Endodermal cell (in vitro differentiated cells): Measurements from ENCODE around the gene RERGL. TPM values are rescaled to one million over a fixed set of nuclear protein-coding genes. Genes with fewer than 3 reads are reported as not detected.

Source experiments
- DNase-seq: peaks from one replicate; pipeline ENCODE4 v3.0.0-alpha.2; 2017
- H3K27ac ChIP-seq: 2 replicates; pipeline ENCODE4 v1.5.1; 2013; ENCODE audit warnings: mild to moderate bottlenecking, low read depth, low read length, moderate library complexity
- H3K27me3 ChIP-seq: 2 replicates; pipeline ENCODE4 v1.6.1; 2013; ENCODE audit warnings: mild to moderate bottlenecking, low read length, moderate library complexity; ENCODE audit not compliant: insufficient read depth, control insufficient read depth, poor library complexity, severe bottlenecking
- H3K36me3 ChIP-seq: 2 replicates; pipeline ENCODE4 v1.7.0; 2013; ENCODE audit warnings: mild to moderate bottlenecking, low read length, moderate library complexity; ENCODE audit not compliant: control insufficient read depth, insufficient read depth
- H3K4me1 ChIP-seq: one replicate; pipeline ENCODE4 v1.7.0; 2013; ENCODE audit warnings: low read length; ENCODE audit not compliant: control insufficient read depth, insufficient read depth
- H3K4me3 ChIP-seq: 2 replicates; pipeline ENCODE4 v1.5.1; 2013; ENCODE audit warnings: mild to moderate bottlenecking, low read length, moderate library complexity
- H3K9ac ChIP-seq: 2 replicates; pipeline ENCODE4 v1.6.1; 2013; ENCODE audit warnings: mild to moderate bottlenecking, low read length, moderate library complexity; ENCODE audit not compliant: poor library complexity, severe bottlenecking; ENCODE audit errors: extremely low read depth
- H3K9me3 ChIP-seq: 2 replicates; pipeline ENCODE4 v1.6.1; 2013; ENCODE audit warnings: mild to moderate bottlenecking, low read length, moderate library complexity; ENCODE audit not compliant: control insufficient read depth
- H3K27ac Mint-ChIP-seq: 2 replicates; pipeline ENCODE4 v1.8.0; 2020; ENCODE audit warnings: mixed read lengths
- H3K27me3 Mint-ChIP-seq: 2 replicates; pipeline ENCODE4 v1.8.0; 2021; ENCODE audit warnings: mild to moderate bottlenecking, mixed read lengths; ENCODE audit not compliant: insufficient read depth
- H3K36me3 Mint-ChIP-seq: 2 replicates; pipeline ENCODE4 v1.8.0; 2020; ENCODE audit warnings: low read depth, mixed read lengths
- H3K4me1 Mint-ChIP-seq: 2 replicates; pipeline ENCODE4 v1.8.0; 2020; ENCODE audit warnings: mixed read lengths
- H3K4me3 Mint-ChIP-seq: 2 replicates; pipeline ENCODE4 v1.8.0; 2020; ENCODE audit warnings: mild to moderate bottlenecking, moderate library complexity, mixed read lengths
- H3K9me3 Mint-ChIP-seq: 2 replicates; pipeline ENCODE4 v1.8.0; 2020; ENCODE audit warnings: mild to moderate bottlenecking, mixed read lengths
- WGBS, 2 experiments: methylation state at CpG; one replicate each; pipeline versions ENCODE4 v1.1.5 to v1.1.7; 2013; ENCODE audit warnings: missing lambda C conversion rate in 2 of 2, mixed read lengths in 1 of 2; ENCODE audit not compliant: insufficient coverage in 1 of 2, insufficient read length in 1 of 2; 5-methylcytosine and 5-hydroxymethylcytosine counted together
- total RNA-seq, 2 donors: library from RNA; stranded (reverse); fragmentation: NEBNext Ultra II Directional in 1 of 2; extraction: Animal tissue kit (Norgen Biotek cat#: 25700) in 1 of 2; gene quantifications; 2 replicates in 1 of 2; 3 replicates in 1 of 2; pipeline ENCODE4 v1.2.1, GENCODE V29; 2021
- TF ChIP-seq, protein P1 (sequence below): fragments of 200-600 bp; sonication (generic); conservative IDR thresholded peaks from 2 replicates; pipeline ENCODE4 v1.5.0; 2021; ENCODE audit warnings: antibody characterized with exemption, mild to moderate bottlenecking

Gene RERGL
- total RNA-seq, 2 donors from 2014 or later = not detected

DNA sequence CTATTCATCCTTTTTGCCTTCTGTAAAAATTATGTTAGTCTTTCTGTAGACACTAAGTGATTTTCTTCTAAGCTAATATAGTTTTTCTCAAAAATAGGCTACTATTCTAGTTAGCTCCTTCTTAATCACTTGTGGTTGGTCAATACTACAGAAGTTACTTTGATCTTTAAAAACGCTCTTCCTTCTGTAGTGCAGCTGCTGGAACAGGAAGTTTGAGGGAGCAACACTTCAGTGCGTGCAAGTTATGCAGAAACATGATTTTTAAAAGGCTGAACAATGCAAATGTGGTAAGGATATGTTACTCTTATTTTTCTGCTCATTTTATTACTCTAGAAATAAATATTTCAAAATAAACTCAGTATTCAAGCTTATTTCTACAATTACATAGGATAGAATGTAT, 11.1 kb upstream of the RERGL start:
- no peak for DNase-seq
- H3K27ac ChIP-seq = no peak overlapping the region
- Mint-ChIP-seq H3K27ac (no peak overlapping the region), H3K4me1 (no peaks in the 10 kb centered on the region), H3K36me3 (peaks cover 3% of the 10 kb centered on the region), H3K4me3 (no peak overlapping the region), H3K27me3 (no peaks in the 10 kb centered on the region), H3K9me3 (peaks cover 31% of the 10 kb centered on the region)
- no peaks in the 10 kb centered on the region for H3K27me3 ChIP-seq
- no peaks in the 10 kb centered on the region for H3K4me1 ChIP-seq
- H3K9ac ChIP-seq = no peak overlapping the region
- no peak overlapping the region for H3K4me3 ChIP-seq
- H3K9me3 ChIP-seq = peaks cover 19% of the 10 kb centered on the region
- no peaks in the 10 kb centered on the region for H3K36me3 ChIP-seq
- TF ChIP-seq, protein P1, sequence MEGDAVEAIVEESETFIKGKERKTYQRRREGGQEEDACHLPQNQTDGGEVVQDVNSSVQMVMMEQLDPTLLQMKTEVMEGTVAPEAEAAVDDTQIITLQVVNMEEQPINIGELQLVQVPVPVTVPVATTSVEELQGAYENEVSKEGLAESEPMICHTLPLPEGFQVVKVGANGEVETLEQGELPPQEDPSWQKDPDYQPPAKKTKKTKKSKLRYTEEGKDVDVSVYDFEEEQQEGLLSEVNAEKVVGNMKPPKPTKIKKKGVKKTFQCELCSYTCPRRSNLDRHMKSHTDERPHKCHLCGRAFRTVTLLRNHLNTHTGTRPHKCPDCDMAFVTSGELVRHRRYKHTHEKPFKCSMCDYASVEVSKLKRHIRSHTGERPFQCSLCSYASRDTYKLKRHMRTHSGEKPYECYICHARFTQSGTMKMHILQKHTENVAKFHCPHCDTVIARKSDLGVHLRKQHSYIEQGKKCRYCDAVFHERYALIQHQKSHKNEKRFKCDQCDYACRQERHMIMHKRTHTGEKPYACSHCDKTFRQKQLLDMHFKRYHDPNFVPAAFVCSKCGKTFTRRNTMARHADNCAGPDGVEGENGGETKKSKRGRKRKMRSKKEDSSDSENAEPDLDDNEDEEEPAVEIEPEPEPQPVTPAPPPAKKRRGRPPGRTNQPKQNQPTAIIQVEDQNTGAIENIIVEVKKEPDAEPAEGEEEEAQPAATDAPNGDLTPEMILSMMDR = no peak
- WGBS, 2 experiments = 60 to 90% methylated on average over 1 to 2 of the region's 2 CpGs

DNA sequence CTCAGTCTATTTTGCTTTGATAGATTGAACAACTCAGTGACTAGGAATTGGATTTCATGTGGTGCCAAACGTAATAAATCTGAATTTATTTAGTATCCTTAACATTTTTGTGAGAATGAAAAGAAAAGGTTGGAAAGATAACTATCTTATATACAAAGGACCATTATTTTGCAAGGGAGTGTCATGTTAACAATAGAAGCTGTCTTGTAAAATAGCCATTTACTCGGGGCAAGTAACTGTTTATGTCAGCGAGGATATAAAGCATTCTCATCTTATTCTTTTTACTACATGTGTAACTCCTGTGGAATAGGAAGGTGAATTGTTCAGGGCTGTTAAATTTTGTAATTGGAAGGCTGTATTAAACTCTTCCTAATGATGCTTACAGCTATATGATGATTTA, 5.9 kb downstream of the RERGL start:
- H3K36me3 Mint-ChIP-seq = no peaks in the 10 kb centered on the region
- no peak overlapping the region for H3K4me3 ChIP-seq
- DNase-seq = no peak
- H3K27me3 ChIP-seq = no peaks in the 10 kb centered on the region
- no peaks in the 10 kb centered on the region for H3K27me3 Mint-ChIP-seq
- H3K4me1 Mint-ChIP-seq = no peaks in the 10 kb centered on the region
- no peak overlapping the region for H3K9ac ChIP-seq
- TF ChIP-seq, protein P1 = no peak
- no peaks in the 10 kb centered on the region for H3K9me3 ChIP-seq
- 100% methylated on average over 3 of the region's 3 CpGs; no CpG with 5 or more reads in 1 of the 2 experiments for WGBS, 2 experiments
- H3K27ac Mint-ChIP-seq = no peak overlapping the region
- peaks cover 2% of the 10 kb centered on the region for H3K9me3 Mint-ChIP-seq
- no peak overlapping the region for H3K4me3 Mint-ChIP-seq
- no peak overlapping the region for H3K27ac ChIP-seq
- H3K4me1 ChIP-seq = no peaks in the 10 kb centered on the region
- H3K36me3 ChIP-seq = no peaks in the 10 kb centered on the region

DNA sequence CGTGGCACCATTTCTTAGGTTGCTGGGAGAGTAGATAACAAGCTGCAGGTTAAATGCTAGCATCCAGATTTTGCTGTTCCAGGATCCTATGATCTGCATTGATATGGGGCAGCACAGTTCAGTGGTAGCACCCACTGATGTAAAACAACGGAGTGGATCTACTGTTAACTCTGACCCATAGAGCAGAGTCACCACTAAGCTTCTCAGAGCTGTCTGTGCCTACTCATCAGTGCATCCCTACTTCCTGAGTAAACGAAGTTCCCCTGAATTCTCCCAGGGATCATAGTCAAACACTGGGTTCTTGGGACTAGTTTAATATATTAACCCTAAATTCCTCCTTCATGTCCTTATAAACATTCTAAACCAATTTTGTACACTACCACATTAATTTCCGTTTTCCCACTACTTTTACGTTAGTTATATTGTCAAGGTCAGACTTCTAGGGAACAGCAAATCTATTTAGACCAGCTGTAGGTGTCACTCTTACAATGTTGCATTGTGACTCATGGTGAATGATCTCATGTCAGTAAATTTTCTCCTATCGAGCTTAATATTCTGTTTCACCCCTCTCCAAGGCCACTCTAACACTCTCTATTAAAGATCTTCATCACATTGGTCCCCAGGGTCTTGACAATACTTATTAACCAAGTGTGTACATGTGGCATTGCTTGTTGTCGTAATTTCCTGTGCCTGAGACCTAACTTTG, 10.3 kb downstream of the RERGL start:
- Mint-ChIP-seq H3K9me3 (no peaks in the 10 kb centered on the region), H3K27ac (no peak overlapping the region), H3K36me3 (no peaks in the 10 kb centered on the region), H3K4me1 (no peaks in the 10 kb centered on the region), H3K27me3 (no peaks in the 10 kb centered on the region), H3K4me3 (no peak overlapping the region)
- no peak overlapping the region for H3K27ac ChIP-seq
- no peaks in the 10 kb centered on the region for H3K4me1 ChIP-seq
- TF ChIP-seq, protein P1 = no peak
- DNase-seq = no peak
- no peak overlapping the region for H3K9ac ChIP-seq
- no peaks in the 10 kb centered on the region for H3K9me3 ChIP-seq
- H3K36me3 ChIP-seq = no peaks in the 10 kb centered on the region
- no peaks in the 10 kb centered on the region for H3K27me3 ChIP-seq
- no peak overlapping the region for H3K4me3 ChIP-seq
- 85% methylated on average over 6 to 7 of the region's 7 CpGs for WGBS, 2 experiments
